Measurements from ENCODE around the gene POLR1C. TPM values are rescaled to one million over a fixed set of nuclear protein-coding genes. Genes with fewer than 3 reads are reported as not detected.

POLR1C gene
- total RNA-seq, 1 donor, result 27.0 TPM

DNA sequence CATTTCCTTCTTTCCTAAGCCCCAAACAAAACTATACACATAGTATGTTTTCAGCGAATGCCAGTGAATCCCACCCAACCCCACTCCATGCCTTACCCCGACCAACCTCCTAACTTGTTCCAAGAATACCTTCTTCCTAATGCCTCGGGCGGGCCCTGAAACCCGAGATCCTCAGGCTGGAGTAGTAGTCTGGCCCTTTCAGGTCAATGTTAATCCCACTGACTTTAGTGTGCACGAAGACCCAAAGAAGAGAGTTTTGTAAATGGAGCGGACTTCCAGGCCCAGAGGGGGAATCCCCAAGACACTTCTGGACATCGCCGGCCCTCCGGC, 557 bp upstream of the POLR1C start:
- peak overlapping the region; percentile 96 for H3K4me3 ChIP-seq (ENCODE audit: low read depth, low read length)
- TF ChIP-seq, protein P1, sequence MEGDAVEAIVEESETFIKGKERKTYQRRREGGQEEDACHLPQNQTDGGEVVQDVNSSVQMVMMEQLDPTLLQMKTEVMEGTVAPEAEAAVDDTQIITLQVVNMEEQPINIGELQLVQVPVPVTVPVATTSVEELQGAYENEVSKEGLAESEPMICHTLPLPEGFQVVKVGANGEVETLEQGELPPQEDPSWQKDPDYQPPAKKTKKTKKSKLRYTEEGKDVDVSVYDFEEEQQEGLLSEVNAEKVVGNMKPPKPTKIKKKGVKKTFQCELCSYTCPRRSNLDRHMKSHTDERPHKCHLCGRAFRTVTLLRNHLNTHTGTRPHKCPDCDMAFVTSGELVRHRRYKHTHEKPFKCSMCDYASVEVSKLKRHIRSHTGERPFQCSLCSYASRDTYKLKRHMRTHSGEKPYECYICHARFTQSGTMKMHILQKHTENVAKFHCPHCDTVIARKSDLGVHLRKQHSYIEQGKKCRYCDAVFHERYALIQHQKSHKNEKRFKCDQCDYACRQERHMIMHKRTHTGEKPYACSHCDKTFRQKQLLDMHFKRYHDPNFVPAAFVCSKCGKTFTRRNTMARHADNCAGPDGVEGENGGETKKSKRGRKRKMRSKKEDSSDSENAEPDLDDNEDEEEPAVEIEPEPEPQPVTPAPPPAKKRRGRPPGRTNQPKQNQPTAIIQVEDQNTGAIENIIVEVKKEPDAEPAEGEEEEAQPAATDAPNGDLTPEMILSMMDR (IDR thresholded peaks at IDR 0.05; ENCODE audit: insufficient read depth, low read length), result no peak
- DNase-seq (ENCODE audit: low read depth), result no peak

DNA sequence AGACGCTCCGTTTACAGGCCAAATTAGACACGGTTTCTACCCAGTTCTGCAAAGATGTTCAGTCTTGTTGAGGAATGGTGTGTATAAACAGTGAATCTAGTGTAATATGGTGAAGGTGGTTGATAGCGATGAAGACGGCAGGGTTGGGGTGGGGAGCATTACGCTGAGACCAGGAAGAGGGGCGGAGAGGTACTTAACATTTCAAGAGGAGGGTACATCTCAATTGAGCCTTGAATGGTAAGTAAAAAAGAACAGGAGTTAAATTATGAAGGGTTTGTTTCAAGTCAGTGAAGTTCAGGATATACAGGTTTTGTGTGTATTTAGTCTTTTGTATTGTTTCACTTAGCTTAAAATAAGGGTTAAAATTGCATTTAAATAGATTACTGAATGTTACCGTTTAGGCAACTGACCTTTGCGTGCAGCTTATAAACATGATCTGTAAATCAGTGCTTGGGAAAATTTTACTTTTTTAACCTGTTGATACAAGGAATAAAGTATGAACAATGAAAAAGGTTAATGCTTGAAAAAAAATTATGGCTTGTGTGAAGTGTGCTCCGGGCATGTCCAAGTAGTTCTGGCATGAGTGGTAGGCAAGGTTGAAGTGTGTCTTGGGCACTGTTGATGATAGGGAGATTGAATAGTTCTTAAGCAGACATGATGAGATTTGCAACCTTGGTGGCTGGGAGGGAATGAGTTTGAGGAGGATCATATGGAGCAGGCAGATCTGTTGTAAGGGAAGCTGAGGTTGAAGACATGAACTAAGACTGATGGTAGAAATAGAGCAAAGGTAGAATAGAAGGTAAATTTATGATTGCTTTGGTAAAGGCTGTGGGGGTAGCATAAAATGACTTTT, 842 bp downstream of the POLR1C start:
- H3K4me3 ChIP-seq (ENCODE audit: low read depth, low read length), result peak overlapping the region; percentile 100
- TF ChIP-seq, protein P1 (IDR thresholded peaks at IDR 0.05; ENCODE audit: insufficient read depth, low read length), result no peak
- no peak for DNase-seq (ENCODE audit: low read depth)

DNA sequence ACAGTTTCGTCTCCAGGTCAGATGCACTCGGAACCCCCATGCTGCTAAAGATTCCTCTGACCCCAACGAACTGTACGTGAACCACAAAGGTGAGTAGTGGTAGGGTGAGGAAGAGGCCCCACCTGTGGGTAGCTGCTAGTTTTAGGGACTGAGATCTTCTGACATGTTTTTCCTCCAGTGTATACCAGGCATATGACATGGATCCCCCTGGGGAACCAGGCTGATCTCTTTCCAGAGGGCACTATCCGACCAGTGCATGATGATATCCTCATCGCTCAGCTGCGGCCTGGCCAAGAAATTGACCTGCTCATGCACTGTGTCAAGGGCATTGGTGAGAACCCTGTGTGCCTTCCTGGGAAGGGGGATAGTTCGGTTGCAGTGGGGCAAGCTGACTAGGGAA, 3.2 kb downstream of the POLR1C start:
- DNase-seq (ENCODE audit: low read depth), result no peak
- H3K4me3 ChIP-seq (ENCODE audit: low read depth, low read length), result no peak overlapping the region
- TF ChIP-seq, protein P1 (IDR thresholded peaks at IDR 0.05; ENCODE audit: insufficient read depth, low read length), result no peak

DNA sequence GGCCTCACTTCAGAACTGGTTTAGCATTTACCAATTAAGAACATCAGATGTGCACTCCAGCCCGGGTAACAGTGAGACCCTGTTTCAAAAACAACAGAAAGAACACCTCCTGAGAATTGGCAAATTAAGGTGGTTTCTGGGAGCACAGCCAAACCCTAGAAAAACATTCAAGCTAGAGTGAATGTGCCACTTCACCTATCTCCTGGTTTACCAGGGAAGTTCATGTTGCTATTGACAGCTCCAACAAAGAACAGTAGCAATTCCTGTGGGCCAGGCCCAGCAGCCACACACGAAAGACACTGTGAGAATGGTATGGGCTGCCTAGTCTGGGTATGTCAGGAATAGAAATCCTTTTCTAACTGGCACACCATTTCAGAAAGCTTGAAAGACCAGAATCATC, 4.9 kb downstream of the POLR1C start:
- TF ChIP-seq, protein P1 (IDR thresholded peaks at IDR 0.05; ENCODE audit: insufficient read depth, low read length), result no peak
- H3K4me3 ChIP-seq (ENCODE audit: low read depth, low read length), result no peak overlapping the region
- no peak for DNase-seq (ENCODE audit: low read depth)

DNA sequence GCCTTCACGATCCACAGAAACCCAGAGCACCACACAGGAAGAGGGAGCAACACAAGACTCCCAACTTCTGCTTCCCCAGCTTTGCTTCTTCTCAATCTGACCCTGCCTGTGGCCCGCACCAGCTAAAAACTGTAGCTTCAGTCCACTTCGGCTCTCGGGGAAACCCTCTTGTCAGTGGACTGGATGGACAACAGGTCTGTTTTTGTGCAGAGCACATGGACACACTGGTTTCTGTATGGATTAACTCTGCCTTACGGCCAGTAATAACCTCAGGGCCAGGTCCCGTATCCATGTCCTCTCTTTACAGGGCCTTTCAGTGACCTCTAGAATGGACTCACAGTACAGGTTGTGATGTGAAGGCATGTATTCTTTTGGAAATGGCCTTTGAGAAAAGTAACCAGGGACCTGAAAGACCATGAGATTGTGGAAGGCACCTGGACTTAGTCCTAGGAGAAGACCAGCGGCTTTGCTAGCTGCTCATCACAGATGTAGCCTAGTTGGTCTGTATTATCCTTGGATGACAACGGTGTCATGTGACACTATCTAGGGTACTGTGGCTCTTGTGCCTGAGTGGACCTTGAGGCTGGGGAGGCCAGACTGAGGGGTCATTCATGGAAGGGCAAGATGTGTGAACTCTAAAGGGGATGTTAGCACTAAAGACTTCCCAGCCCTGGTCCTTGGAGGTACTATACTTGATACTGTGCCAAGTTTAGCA, 5.8 kb downstream of the POLR1C start:
- no peak for DNase-seq (ENCODE audit: low read depth)
- TF ChIP-seq, protein P1 (IDR thresholded peaks at IDR 0.05; ENCODE audit: insufficient read depth, low read length), result no peak

DNA sequence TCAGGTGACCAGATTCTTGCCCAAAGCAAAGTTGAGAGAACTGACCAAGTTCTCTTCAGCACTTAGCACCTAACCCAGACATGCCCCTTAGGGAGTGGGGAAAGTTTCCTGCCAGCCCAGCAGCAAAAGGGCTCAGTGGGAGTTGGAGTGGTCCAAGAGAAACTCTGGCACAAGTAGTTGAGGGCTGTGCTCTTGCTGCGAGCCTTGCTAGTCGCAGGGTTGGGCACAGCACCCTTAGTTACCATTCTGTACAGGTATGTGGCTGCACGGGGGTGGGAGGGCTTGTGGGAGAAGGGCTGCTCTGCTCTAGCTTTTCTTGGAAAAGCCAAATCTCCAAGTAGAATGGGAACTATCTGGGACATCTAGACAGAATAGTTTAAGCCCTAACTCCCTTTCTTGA, 6.4 kb downstream of the POLR1C start:
- TF ChIP-seq, protein P1 (IDR thresholded peaks at IDR 0.05; ENCODE audit: insufficient read depth, low read length), result no peak
- DNase-seq (ENCODE audit: low read depth), result no peak
- H3K4me3 ChIP-seq (ENCODE audit: low read depth, low read length), result no peak overlapping the region

More for the DNA sequence above, 5.8 kb downstream of the POLR1C start:
- no peak overlapping the region for H3K4me3 ChIP-seq (ENCODE audit: low read depth, low read length)

Measured in fibroblast of the aortic adventitia (primary cell).